Skin epidermis (tissue), 12 donors: ENCODE measurements around the gene ANKRD24.
"Not testable (repeated sequence)": the region's sequence is repeated elsewhere in the genome, so short reads cannot be mapped to it uniquely, and the experiment has no call there.

ENCODE experiments used
- H3K27ac ChIP-seq, 21 experiments: fragments of 200-600 bp; sonication (generic) in 11 of 21; one replicate each; pipeline ENCODE4 v1.5.0; 2020; ENCODE audit warnings: mild to moderate bottlenecking in 3 of 21, inconsistent platforms in 2 of 21, moderate library complexity in 2 of 21
- H3K4me3 ChIP-seq, 7 experiments: fragments of 200-600 bp; sonication (generic) in 2 of 7; one replicate each; pipeline ENCODE4 v1.5.0; 2020; ENCODE audit warnings: inconsistent platforms in 2 of 7, mild to moderate bottlenecking in 2 of 7, moderate library complexity in 1 of 7

ANKRD24 gene

GRCh38 chr19:4260613-4261191 is 78.2 kb downstream of the ANKRD24 start:
- no peak overlapping the region for H3K4me3 ChIP-seq
- H3K27ac ChIP-seq: no peak overlapping the region

GRCh38 chr19:4264812-4265211 is 82.3 kb downstream of the ANKRD24 start:
- no peak overlapping the region for H3K4me3 ChIP-seq
- H3K27ac ChIP-seq: no peak overlapping the region

DNA sequence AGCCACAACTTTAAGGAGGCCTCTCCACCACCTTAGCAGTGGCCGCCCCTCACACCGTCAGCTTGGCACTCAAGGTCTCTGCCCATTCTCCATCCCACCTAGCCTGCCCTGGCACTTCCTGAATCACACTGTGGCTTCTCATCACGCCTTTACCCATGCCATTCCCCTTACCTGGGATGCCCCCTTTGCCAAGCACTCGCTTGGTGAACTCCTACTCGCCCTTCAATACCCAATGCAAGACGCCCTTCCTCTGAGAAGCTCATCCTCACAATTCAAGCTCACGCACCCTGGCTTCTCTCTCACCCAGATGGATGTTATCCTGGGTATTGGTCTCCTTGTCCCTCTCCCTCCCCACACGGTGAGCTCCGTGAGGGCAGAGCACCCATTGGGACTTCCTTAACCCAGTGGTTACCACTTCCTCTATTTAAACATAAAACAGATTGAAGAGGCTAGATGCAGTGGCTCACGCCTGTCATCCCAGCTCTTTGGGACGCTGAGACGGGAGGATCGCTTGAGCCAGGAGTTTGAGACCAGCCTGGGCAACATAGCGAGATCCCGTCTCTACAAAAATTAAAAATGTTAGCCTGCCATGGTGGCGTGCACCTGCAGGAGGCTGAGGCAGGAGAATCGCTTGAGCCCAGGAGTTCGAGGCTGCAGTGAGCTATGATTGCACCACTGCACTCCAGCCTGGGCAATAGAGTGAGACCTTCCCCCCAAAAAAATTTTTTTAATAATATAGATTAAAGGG is 83.9 kb downstream of the ANKRD24 start:
- Histone ChIP-seq H3K27ac (no peak overlapping the region), H3K4me3 (no peak overlapping the region)

DNA sequence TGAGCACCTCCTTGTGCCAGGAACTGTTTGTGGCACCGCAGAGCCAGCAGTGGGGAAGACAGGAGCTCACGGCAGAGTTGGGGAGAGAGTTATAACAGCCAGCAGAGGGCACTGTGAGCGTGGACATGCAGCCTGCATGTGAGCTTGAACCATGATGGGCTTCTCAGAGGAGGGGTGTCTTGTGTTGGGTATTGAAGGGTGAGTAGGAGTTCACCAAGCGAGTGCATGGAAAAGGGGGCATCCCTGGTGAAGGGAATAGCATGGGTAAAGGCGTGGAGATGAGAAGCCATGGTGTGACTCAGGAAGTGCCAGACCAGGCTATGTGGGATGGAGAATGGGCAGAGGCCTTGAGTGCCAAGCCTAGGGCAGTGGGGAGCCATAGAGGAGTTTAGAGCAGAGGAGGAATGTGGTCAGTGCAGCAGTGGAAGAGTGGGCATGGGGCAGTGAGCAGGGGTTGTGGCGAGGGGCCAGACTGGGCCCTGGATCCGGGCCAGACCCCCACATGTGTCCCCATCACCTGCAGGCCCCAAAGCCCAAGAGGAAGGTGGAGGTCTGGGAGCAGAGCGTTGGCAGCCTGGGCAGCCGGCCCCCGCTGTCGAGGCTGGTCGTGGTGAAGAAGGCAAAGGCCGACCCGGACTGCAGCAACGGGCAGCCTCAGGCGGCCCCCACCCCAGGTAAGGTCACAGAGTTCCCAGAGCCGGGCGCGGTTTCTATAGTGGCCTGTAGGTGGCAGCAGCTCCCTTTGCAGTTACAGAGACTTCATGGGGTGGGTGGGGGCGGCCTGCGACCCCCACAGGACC is 84.8 kb downstream of the ANKRD24 start:
- H3K27ac ChIP-seq: no peak overlapping the region
- no peak overlapping the region for H3K4me3 ChIP-seq

DNA sequence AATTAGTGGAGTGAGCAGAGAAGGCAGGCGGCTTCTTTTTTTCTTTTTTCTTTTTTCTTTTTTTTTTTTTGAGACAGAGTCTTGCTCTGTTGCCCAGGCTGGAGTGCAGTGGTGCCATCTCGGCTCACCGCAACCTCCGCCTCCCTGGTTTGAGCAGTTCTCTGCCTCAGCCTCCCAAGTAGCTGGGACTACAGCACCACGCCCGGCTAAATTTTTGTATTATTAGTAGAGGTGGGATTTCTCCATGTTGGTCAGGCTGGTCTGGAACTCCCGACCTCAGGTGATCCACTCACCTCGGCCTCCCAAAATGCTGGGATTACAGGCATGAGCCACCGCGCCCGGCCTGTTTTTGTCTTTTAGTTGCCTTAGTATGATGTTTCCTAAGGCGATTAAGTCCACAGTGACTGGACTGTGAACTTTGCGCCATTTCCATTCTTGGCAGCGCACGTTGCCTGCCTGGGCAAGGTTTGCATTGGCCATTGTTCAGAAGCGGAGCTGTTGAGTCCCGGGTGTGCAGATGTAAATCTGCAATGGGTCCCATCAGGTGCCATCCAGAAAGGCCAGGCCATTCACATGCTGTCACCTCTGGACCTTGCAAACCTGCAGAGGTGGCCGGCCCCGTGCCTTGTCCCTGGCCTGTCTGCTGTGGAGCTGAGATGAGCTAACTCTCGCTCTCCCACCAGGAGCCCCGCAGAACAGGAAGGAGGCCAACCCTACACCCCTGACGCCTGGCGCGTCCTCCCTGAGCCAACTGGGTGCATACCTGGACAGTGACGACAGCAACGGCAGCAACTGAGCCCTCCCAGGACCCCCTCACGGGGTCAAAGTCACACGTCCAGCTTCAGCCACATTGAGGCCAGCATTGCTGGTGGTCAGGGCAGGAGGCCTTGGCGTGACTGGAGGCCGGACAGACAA is 85.7 kb downstream of the ANKRD24 start:
- no peak overlapping the region for H3K27ac ChIP-seq
- H3K4me3 ChIP-seq: no peak overlapping the region

DNA sequence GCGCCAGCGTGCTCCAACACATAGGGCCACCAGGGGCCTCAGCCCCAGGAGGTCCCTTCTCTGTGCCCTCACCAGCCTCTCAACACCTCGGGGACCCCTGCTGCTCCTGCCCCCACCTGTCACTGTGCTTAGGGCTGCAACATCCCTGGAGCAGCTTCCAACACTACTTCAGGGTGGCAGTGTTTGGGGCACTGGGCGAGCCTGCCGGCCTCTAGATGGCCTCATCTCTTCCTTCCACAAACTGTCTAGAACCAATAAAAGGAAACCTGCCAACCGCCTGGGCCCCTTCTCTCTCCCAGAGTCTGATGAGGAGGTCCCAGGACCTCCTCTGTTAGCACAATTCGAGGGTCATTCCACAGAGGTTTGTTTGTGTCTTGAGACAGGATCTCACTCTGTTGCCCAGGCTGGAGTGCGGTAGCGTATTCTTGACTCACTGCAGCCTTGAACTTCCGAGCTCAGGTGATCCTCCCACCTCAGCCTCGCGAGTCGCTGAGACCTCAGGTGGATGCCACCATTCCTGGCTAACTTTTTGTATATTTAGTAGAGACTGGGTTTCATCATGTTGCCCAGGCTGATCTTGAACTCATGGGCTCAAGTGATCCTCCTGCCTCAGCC is 86.4 kb downstream of the ANKRD24 start:
- H3K27ac ChIP-seq: no peak overlapping the region
- H3K4me3 ChIP-seq: no peak overlapping the region

GRCh38 chr19:4272894-4273293 is 90.4 kb downstream of the ANKRD24 start:
- Histone ChIP-seq H3K27ac (no peak overlapping the region), H3K4me3 (no peak overlapping the region)

- H3K27ac ChIP-seq, H3K4me3 ChIP-seq: not testable (repeated sequence)
Observed at GRCh38 chr19:4274321-4274686, 91.8 kb downstream of the ANKRD24 start.
